ENCODE measurements around the gene CNIH3.

CNIH3 gene

DNA sequence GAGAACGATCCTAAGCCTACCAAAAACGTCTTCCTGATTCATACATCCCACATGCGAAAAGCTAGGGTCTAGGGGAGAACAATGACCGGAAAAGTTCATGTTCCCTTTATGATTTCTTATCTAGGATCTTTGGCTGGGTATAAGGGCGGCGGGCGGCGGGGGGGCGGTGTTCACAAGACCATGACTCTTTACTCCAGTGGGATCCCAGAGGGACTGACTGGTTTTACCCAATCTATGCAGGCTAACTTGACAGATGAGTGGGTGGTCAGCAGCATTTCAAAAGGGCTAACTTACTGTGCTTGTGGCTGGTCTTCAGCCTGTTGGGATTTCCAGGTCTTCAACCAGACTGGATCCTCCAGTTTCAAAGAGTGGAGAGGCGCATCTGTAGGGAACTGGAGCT is 40.3 kb downstream of the CNIH3 start:
- TF ChIP-seq, protein P1, sequence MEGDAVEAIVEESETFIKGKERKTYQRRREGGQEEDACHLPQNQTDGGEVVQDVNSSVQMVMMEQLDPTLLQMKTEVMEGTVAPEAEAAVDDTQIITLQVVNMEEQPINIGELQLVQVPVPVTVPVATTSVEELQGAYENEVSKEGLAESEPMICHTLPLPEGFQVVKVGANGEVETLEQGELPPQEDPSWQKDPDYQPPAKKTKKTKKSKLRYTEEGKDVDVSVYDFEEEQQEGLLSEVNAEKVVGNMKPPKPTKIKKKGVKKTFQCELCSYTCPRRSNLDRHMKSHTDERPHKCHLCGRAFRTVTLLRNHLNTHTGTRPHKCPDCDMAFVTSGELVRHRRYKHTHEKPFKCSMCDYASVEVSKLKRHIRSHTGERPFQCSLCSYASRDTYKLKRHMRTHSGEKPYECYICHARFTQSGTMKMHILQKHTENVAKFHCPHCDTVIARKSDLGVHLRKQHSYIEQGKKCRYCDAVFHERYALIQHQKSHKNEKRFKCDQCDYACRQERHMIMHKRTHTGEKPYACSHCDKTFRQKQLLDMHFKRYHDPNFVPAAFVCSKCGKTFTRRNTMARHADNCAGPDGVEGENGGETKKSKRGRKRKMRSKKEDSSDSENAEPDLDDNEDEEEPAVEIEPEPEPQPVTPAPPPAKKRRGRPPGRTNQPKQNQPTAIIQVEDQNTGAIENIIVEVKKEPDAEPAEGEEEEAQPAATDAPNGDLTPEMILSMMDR (IDR thresholded peaks at IDR 0.05; ENCODE audit: insufficient read depth, low read length, missing control alignments): no peak
- CTCF ChIA-PET: interaction anchor here (0.8 to 4.8 kb wide), 5 partner anchors 9 to 196 kb away, joined by 3 to 37 read pairs (median 5); no protein-coding TSS in a partner anchor
- DNase-seq (ENCODE audit: low read depth, low spot score): no peak
- no peak overlapping the region for H3K4me3 ChIP-seq (ENCODE audit: low read depth, low read length)
- POLR2A ChIA-PET: no interaction called here

DNA sequence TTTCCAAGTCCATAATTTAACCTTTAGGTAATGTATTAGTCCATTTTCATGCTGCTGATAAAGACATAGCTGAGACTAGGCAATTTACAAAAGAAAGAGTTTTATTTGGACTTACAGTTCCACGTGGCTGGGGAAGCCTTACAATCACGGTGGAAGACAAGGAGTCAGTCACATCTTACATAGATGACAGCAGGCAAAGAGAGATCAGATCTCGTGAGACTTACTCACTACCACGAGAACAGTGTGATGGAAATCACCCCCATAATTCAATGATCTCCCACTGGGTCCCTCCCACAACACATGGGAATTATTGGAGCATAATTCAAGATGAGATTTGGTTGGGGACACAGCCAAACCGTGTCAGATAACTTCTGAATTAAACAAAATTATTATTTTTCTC is 44.0 kb downstream of the CNIH3 start:
- no peak overlapping the region for H3K4me3 ChIP-seq (ENCODE audit: low read depth, low read length)
- POLR2A ChIA-PET: no interaction called here
- TF ChIP-seq, protein P1 (IDR thresholded peaks at IDR 0.05; ENCODE audit: insufficient read depth, low read length, missing control alignments): no peak
- DNase-seq (ENCODE audit: low read depth, low spot score): no peak
- CTCF ChIA-PET: interaction anchor here (1.2 to 4.3 kb wide), 3 partner anchors 16 to 191 kb away, joined by 4 to 24 read pairs (median 5); no protein-coding TSS in a partner anchor

DNA sequence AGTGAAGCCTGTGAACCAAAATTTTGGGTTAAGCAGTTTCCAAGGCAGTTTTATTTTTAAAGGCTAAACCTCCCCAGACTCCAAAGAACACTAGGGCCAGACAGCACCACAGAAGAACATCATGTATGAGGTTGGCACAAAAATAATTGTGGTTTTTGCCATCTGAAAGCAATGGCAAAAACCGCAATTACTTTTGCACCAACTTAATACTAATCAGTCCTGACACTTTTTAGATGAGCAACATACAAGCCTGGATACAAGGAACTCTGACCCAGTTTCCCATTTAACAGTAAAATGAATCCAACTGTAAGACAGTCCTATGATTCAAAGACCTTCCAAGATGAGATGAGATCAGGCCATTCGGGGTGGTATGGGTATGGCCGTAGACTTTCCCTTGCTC is 46.8 kb downstream of the CNIH3 start:
- CTCF ChIA-PET: interaction anchor here (1.4 to 4.3 kb wide), 4 partner anchors 16 to 190 kb away, joined by 3 to 24 read pairs (median 8); no protein-coding TSS in a partner anchor
- TF ChIP-seq, protein P1 (IDR thresholded peaks at IDR 0.05; ENCODE audit: insufficient read depth, low read length, missing control alignments): no peak
- DNase-seq (ENCODE audit: low read depth, low spot score): no peak
- POLR2A ChIA-PET: no interaction called here
- H3K4me3 ChIP-seq (ENCODE audit: low read depth, low read length): no peak overlapping the region

DNA sequence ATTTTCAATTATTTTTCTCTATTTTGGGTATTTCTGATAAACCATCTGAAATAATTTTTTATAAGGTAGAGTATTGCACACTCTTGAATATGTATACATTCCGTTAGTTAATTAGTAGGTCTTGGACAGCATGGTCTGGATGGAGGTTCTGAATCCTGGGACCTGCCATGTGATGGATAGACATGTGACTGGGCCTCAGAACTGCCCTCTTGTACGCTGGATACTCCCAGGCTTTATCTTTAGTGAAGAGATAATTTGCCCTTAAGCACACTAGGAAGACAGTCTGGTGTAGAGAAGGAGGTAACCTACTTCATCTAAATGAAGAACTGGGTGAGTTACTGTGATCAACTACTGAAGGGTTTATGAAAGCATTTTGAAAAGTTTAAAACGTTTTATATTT is 48.9 kb downstream of the CNIH3 start:
- no peak for DNase-seq (ENCODE audit: low read depth, low spot score)
- TF ChIP-seq, protein P1 (IDR thresholded peaks at IDR 0.05; ENCODE audit: insufficient read depth, low read length, missing control alignments): no peak
- POLR2A ChIA-PET: no interaction called here
- CTCF ChIA-PET: interaction anchor here (1.3 kb wide), 1 partner anchor 20 kb away, joined by 4 read pairs; no protein-coding TSS in a partner anchor
- H3K4me3 ChIP-seq (ENCODE audit: low read depth, low read length): no peak overlapping the region

DNA sequence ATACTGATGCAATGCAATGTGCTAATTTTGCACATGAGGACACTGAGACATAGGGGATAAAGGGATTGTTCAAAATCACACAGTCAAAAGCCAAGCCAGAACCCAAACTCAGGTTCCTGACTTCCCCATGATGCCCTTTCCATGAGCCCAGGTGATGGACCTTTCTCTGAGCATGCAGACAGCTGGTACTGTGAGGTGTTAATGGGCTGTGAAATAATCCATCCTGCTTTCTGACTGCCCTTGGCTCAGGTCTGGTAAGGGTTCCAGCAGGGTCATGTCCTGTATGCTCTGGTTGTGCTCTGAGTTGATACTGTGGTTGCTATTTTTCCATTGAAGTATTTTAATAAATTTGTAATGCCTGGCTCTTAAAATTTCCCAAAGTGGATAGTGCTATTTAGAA is 50.0 kb downstream of the CNIH3 start:
- H3K4me3 ChIP-seq (ENCODE audit: low read depth, low read length): no peak overlapping the region
- POLR2A ChIA-PET: no interaction called here
- TF ChIP-seq, protein P1 (IDR thresholded peaks at IDR 0.05; ENCODE audit: insufficient read depth, low read length, missing control alignments): no peak
- no peak for DNase-seq (ENCODE audit: low read depth, low spot score)
- CTCF ChIA-PET: interaction anchor here (0.7 kb wide), 1 partner anchor 14 kb away, joined by 3 read pairs; no protein-coding TSS in a partner anchor

DNA sequence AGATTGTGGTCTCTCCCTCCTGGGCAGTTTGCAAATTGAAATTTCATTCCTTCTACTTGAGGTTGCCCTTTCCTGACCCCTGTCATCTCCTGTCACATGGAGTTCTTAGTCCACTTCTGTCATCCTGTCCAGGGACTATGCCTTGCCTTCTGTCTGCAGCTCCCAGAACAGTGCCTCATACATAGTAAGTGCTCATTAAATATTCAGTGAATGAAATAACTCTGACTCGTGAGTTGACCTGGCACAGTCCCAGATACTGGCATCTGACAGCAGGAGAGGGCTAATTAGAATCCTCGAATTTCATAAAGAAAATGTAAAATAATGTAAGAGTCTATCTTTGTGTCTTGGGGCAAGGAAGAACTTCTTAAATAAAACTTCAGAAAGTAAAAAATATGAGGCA is 50.8 kb downstream of the CNIH3 start:
- no peak overlapping the region for H3K4me3 ChIP-seq (ENCODE audit: low read depth, low read length)
- TF ChIP-seq, protein P1 (IDR thresholded peaks at IDR 0.05; ENCODE audit: insufficient read depth, low read length, missing control alignments): no peak
- no peak for DNase-seq (ENCODE audit: low read depth, low spot score)
- POLR2A ChIA-PET: no interaction called here
- CTCF ChIA-PET: no interaction called here
